Measurements from ENCODE around the gene RHOG.
A peak's percentile ranks its signal among the peaks of the same experiment; 100 is the strongest.

The RHOG gene

GRCh38 chr11:3840870-3841425, at the start of gene RHOG:
Gene RHOG, minus strand, starts transcription at chr11:3840959. Its CDS starts 12,821 bp downstream, at chr11:3828138.
- peak; percentile 78 to 80 for DNase-seq

GRCh38 chr11:3890014-3890413, 49.3 kb upstream of the RHOG start:
- DNase-seq = no peak

DNA sequence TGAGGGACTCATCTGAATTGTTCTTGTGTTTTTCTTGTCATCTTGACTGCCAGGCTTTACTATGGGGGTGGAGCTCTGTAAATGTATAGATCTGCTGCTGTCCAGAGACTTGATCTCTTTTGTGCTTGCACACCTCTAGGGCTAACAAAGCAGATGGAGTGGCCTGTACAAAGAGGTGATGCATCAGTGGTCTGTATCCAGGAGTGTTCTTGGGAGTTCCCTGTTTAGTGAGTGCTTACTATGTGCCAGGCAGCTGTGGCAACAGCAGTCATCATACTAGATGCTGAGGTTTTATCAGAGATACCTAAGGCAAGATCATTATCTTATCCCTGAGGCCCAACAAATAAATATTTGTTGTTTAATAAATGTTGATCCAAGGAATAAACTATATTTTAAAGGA, 48.1 kb upstream of the RHOG start:
- DNase-seq = no peak

DNA sequence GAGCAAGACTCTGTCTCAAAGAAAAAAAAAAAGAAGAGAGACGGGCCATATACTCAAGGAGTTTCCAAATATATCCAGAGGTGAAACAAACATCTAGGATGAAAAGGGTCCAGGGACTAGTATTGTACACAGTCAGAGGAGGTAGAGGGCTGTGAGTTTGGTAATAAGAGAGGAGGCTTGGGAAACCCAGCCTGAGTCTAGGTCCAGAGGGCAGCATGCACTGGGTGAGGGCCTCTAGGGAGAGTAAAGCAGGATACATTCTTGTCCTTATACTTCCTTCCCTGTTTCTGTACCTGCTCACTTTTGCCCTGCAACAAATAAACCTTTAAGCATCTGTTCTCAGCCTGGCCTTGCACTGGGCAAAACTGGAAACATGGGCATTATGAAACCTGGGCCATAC, 46.2 kb upstream of the RHOG start:
- peak; percentile 18 to 32 for DNase-seq

DNA sequence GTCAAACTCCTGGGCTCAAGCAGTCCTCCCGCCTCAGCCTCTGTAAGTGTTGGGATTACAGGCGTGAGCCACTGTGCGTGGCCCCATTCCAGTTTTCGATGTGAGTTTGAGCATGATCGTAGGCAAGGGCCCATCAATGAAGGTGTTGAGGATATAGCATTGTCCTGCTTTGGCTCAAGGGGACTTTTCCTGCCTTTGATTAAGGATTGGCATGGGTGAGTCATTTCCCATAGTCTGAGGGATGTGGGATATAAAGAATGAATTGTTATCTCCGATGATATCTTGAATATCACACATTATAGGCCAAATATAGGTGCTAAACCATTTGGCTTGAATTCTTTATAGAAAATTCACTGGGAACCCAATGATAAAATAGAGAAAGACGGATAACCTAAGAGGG, 45.1 kb upstream of the RHOG start:
- DNase-seq = no peak

- DNase-seq = peak in 1 of 2 experiments; percentile 40
Observed at GRCh38 chr11:3882655-3883054, 41.9 kb upstream of the RHOG start.

DNA sequence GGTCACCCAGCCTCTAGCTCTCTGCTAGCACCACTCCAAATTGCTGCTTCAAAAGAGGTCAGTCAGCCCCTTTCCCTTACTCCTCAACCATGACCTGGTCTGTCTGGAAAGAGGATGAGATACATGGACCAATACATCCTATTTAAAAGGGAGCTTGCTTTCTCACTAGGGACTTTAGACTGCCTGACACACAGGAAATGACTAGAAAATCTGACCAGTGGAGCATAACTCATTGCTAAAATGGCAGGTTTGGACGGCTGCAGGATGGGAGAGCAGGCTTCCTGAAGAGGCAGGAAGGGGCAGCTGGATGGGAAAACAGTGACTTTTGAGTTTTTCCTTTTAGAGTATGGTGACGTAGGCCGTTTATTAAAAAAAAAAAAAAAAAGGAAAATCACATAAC, 40.0 kb upstream of the RHOG start:
- DNase-seq = no peak

- DNase-seq = no peak
Observed at GRCh38 chr11:3879967-3880542, 39.3 kb upstream of the RHOG start.

DNA sequence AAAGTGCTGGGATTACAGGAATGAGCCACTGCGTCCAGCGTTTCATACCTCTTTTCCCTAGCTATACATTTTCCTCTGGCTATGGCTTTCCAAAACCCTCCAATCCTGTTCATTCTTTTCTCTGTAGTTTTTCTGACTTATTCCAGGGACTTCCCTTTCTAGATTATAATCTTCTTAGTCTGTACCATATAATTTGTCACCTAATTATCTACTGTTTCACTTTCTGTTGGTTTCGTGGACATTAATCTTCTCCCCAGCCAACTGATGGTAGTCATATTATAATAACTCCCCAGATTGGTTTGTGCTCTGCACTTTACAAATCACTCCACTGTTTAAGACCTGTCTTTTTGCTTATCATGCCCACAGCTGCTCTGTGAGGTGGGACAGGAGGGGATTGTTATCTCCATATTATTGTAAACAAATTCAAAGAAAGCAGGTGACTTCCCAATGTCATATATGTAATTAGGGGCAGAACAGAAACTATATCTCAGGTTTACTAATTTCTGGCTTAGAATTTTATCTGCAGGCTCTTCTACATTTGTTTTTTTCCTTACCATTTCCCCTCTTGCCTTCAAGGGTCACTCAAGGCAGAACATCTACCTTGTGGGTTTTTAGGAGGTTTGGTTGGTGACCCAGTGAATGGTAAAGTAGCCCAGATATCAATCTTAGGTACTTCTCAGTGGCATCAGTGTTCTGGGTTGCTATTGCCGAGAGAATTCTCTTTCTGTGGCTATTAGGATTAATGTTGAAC, 38.6 kb upstream of the RHOG start:
- no peak for DNase-seq

DNA sequence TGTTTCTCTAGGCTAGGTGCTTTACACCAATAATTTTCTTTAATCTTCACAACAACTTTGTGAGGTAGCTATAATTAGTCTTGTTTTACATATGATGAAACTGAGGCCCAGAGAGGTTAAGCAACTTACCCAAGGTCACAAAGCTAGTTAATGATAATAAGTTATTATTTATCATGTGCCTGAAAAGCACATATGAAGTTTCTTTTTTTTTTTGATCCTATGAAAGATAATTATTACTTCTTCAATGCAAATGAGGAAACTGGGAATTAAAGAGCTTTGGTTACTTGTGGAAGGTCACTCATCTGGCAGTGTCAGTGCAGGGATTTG, 37.5 kb upstream of the RHOG start:
- no peak for DNase-seq

- DNase-seq = no peak
Observed at GRCh38 chr11:3877364-3878257, 36.9 kb upstream of the RHOG start.

DNA sequence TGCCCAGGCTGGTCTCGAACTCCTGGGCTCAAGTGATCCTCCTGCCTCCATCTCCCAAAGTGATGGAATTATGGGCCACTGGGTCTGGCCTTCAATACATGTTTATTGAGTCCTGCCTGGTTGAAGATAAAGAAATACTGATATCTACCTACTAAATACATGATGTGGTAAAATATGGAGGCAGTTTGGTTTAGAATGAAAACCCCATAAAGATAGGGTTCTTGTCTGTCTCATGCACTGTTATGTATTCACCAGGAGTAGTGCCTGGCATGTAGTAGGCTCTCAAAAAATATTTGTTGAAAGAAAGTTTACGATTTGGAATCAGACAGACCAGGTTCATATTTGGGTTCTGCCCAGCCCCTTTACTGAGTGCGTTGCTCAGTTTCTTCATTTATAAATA, 35.9 kb upstream of the RHOG start:
- DNase-seq = no peak

GRCh38 chr11:3873712-3874349, 33.1 kb upstream of the RHOG start:
- no peak for DNase-seq

DNA sequence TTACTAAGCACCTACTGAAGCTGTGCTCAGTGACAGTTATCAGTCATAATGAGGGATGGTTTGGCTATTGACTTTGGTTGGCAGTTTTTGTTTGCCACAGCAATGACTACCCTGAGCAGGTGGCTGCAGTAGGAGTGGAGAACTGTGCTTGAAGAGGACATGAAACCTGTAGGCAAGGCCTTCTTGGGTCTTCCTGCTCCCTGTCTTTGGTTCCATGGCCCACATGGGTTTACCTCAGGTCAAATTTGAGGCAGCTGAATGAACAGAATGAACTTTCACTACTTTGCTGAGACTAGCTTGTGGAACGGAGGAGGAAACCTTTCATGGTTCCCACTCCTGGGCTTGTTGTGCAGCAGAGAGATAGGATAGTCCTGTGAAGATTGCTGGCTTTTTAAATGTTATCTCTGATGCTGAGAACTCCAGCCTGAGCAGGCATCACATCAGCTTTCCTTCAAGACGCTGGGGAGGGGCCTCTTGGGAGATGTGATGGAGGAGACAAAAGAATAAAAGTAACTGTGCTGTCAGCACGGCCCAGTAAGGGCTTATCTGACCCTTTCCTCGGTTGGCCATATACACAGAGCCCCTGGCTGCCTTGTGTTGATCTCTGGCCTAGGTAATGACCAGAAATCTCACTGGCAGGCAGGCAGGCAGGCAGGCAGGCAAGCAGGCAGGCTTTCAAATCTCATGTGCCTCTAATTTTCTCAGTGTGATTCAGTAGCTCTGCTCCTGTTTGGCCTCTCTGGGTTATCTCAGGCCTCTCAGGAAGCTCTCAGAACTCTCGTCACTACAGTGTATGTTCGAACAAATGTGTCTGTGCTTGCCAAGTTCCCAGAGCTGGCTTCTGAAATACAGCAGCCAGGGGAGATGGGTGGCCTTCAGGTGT, 26.7 kb upstream of the RHOG start:
- DNase-seq = no peak

DNA sequence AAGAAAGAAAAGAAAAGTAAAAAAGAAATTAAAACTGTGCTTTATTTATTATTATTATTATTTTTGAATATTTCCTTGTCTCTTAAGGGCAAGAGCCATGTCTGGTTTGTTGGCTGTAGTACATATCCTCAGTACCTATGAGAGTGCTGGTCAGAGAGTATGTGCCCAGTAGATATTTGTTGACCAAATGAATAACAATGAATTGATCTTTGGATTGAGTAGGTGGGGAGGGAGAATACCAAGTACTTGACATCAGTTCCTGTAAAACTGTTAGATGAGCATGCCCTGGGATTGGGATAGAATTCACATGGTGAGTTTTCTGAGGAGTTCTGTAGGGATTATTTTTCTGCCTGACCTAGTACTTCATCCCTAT, 26.1 kb upstream of the RHOG start:
- no peak for DNase-seq

- peak; percentile 39 to 50 for DNase-seq
Observed at GRCh38 chr11:3866206-3866605, 25.4 kb upstream of the RHOG start.

GRCh38 chr11:3865388-3866193, 24.8 kb upstream of the RHOG start:
- DNase-seq = peak in 1 of 2 experiments; percentile 12

DNA sequence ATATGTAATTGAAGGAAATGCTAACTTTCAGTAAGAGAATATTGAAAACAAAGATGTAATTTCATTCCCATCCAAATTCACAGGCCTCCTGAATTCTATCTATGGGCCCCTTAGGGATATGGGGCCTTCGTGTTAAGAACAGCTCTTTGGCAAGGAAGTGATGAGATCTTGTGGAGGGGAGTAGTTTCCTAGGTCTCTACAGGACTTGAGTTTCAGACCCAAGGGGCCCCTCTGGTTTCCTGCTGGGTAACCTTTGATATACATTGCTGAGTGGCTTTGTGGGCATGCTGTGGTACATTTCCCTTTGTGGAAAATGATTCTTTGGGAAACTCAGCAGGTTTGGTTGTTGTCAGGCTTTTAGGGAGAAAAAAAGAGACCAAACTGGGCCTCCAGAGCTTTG, 20.9 kb upstream of the RHOG start:
- DNase-seq = no peak

- DNase-seq = peak in 1 of 2 experiments; percentile 18
Observed at GRCh38 chr11:3860898-3861393, 20.2 kb upstream of the RHOG start.

DNA sequence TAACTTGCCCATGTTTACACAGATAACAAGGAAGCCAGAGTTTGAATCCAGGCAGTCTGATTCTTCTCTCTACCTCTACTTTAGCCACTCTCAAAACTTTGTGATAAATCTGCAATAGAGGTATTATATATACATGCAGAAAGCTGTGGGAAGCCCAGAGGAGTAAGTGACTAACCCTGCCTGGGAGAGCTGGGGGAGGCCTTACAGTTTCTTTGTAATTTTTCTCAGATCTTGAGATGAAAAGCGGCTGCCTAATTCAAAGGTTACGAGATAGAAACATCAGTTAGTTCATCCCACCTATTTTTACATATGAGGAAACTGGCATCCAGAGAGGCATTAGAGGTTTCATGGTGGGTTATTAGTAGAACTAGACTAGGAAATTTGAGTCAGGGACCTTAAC, 19.6 kb upstream of the RHOG start:
- DNase-seq = no peak

DNA sequence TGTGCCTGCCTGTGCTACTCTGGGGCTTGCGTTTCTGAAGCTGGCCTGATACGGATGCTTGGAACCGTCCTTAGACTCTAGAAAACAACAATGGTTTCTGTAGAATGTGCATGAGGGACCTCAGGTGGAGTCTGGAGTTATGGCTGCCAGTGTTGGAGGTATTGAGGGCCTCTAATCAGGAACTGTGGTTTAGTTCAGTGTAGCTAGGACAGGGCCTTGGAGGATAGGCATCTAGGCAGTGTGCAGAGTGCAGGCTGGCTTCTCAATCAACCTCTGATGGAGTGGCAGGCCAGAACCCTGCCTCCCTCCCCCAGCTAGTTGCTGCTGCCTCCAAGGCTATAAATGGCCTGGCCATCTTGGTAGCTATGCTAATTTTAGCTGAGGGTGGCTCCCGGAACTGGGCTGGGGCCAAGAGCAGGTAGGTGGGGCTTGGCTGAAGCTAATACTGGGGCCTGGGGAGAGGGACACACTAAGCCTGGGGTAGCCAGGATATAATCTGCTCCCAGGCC, 18.7 kb upstream of the RHOG start:
- no peak for DNase-seq

All from AML-193 (cell line).